HCT116 (cell line): ENCODE results near the gene IQCK.

Experiments
- EZH2 ChIP-seq: fragments of 200-600 bp; sonication (generic); IDR thresholded peaks from 2 replicates; pipeline ENCODE4 v1.6.1; 2017; ENCODE audit warnings: antibody characterized with exemption, mixed run types
- EZH2phosphoT487 ChIP-seq: fragments of 200-600 bp; IDR thresholded peaks from 2 replicates; pipeline ENCODE4 v1.6.1; 2018; ENCODE audit warnings: antibody characterized with exemption, borderline replicate concordance
- TF ChIP-seq, protein P1 (sequence below), 3 experiments: fragments of 200-600 bp in 1 of 3; sonication (generic) in 1 of 3; IDR thresholded peaks in 2 of 3; conservative IDR thresholded peaks in 1 of 3; 2 replicates each; pipeline ENCODE4 v1.5.1; 2012 to 2017; ENCODE audit warnings: low read depth in 2 of 3, low read length in 2 of 3, antibody characterized with exemption in 1 of 3, borderline replicate concordance in 1 of 3, control low read depth in 1 of 3, mild to moderate bottlenecking in 1 of 3, mixed read lengths in 1 of 3, mixed run types in 1 of 3, moderate library complexity in 1 of 3; ENCODE audit not compliant: insufficient read depth in 1 of 3

DNA sequence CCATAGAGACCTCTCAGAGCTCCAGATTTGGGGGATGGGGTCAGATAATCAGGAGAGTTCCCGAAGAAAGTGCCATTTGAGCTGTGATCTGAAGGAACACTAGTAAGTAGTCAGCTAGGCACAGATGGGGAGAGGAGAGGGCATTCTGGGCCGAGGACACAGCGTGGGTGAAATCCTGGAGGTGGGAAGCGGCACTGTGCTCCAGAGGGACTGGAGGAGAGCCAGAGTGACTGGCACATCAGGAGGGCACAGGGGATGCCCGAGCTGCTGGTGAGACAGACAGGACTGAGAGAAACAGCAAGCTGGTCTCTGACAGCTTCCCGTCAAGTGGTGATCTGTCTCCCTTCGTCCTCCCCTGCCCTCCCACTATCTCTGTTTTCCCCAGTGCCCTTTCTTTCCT is 40.7 kb upstream of the IQCK start:
- TF ChIP-seq, protein P1, sequence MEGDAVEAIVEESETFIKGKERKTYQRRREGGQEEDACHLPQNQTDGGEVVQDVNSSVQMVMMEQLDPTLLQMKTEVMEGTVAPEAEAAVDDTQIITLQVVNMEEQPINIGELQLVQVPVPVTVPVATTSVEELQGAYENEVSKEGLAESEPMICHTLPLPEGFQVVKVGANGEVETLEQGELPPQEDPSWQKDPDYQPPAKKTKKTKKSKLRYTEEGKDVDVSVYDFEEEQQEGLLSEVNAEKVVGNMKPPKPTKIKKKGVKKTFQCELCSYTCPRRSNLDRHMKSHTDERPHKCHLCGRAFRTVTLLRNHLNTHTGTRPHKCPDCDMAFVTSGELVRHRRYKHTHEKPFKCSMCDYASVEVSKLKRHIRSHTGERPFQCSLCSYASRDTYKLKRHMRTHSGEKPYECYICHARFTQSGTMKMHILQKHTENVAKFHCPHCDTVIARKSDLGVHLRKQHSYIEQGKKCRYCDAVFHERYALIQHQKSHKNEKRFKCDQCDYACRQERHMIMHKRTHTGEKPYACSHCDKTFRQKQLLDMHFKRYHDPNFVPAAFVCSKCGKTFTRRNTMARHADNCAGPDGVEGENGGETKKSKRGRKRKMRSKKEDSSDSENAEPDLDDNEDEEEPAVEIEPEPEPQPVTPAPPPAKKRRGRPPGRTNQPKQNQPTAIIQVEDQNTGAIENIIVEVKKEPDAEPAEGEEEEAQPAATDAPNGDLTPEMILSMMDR (IDR thresholded peaks at IDR 0.05 in 2 of 3, conservative IDR thresholded peaks at IDR 0.05 in 1 of 3; ENCODE audit: borderline replicate concordance in 1 of 3, insufficient read depth in 1 of 3, low read depth in 2 of 3, low read length in 2 of 3) = no peak
- TF ChIP-seq EZH2phosphoT487 (no peak), EZH2 (no peak)
